ENCODE data around the gene NAXD. TPM values are rescaled to one million over a fixed set of nuclear protein-coding genes. Genes with fewer than 3 reads are reported as not detected.

Gene NAXD
- total RNA-seq, 1 donor from 2014 or later: 25.8 TPM

DNA sequence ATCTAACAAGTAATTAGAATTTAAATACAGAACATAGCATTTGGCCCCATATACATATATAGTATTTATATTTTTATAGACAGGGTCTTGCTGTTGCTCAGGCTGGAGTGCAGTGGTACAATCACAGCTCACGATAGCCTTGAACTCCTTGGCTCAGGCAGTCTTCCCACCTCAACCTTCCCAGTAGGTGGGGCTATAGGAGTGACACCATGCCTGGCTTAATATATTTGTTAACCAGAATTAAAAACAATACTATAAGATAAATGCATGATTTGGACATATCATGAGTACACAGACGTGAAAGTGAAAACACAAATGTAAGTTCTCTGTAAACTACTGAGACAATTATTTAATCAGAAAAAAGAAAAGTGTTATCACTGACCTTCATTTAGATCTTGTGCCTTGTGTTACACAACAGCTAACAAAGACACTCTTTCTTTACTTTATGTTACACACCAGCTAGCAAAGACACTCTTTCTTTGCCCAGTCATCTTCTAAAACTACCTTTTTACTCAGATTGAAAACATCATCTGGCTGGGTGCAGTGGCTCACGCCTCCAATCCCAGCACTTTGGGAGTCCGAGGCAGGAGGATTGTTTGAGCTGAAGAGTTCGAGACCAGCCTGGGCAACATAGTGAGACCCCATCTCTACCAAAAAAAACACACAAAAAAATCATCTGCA lies 68.0 kb downstream of the NAXD start:
- Histone ChIP-seq H4K20me1 (ENCODE audit: insufficient read depth, low read length) (peaks cover 10% of the 10 kb centered on the region), H3K4me3 (ENCODE audit: insufficient read depth, low read depth, low read length) (no peak overlapping the region), H2AFZ (ENCODE audit: low read depth, low read length) (no peak overlapping the region), H3K9ac (ENCODE audit: low read length) (no peak overlapping the region), H3K27ac (ENCODE audit: low read depth, low read length) (no peak overlapping the region), H3K27me3 (ENCODE audit: insufficient read depth, low read length) (no peaks in the 10 kb centered on the region), H3K4me1 (ENCODE audit: insufficient read depth, low read length) (peaks cover 3% of the 10 kb centered on the region), H3K36me3 (ENCODE audit: insufficient read depth, low read length) (peaks cover 12% of the 10 kb centered on the region), H3K79me2 (ENCODE audit: insufficient read depth, low read length) (no peaks in the 10 kb centered on the region), H3K9me3 (ENCODE audit: insufficient read depth, low read depth, low read length) (no peaks in the 10 kb centered on the region), H3K4me2 (ENCODE audit: low read length) (no peak overlapping the region)
- FAIRE-seq (no peak), DNase-seq (ENCODE audit: low read depth) (no peak)
- Mint-ChIP-seq H3K4me3 (ENCODE audit: unreplicated experiment) (no peak overlapping the region), H3K9me3 (ENCODE audit: unreplicated experiment) (peaks cover 3% of the 10 kb centered on the region), H3K4me1 (ENCODE audit: low read depth, unreplicated experiment) (peaks cover 6% of the 10 kb centered on the region), H3K36me3 (ENCODE audit: low read depth, unreplicated experiment) (peaks cover 19% of the 10 kb centered on the region), H3K27ac (ENCODE audit: unreplicated experiment) (no peak overlapping the region), H3K27me3 (ENCODE audit: low read depth, unreplicated experiment) (no peaks in the 10 kb centered on the region)
- TF ChIP-seq, protein P1, sequence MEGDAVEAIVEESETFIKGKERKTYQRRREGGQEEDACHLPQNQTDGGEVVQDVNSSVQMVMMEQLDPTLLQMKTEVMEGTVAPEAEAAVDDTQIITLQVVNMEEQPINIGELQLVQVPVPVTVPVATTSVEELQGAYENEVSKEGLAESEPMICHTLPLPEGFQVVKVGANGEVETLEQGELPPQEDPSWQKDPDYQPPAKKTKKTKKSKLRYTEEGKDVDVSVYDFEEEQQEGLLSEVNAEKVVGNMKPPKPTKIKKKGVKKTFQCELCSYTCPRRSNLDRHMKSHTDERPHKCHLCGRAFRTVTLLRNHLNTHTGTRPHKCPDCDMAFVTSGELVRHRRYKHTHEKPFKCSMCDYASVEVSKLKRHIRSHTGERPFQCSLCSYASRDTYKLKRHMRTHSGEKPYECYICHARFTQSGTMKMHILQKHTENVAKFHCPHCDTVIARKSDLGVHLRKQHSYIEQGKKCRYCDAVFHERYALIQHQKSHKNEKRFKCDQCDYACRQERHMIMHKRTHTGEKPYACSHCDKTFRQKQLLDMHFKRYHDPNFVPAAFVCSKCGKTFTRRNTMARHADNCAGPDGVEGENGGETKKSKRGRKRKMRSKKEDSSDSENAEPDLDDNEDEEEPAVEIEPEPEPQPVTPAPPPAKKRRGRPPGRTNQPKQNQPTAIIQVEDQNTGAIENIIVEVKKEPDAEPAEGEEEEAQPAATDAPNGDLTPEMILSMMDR (IDR thresholded peaks at IDR 0.05; ENCODE audit: insufficient read depth, low read depth, low read length): peak; percentile 67
- no peak for TF ChIP-seq EZH2 (IDR thresholded peaks at IDR 0.05; ENCODE audit: insufficient read depth, low read length)

DNA sequence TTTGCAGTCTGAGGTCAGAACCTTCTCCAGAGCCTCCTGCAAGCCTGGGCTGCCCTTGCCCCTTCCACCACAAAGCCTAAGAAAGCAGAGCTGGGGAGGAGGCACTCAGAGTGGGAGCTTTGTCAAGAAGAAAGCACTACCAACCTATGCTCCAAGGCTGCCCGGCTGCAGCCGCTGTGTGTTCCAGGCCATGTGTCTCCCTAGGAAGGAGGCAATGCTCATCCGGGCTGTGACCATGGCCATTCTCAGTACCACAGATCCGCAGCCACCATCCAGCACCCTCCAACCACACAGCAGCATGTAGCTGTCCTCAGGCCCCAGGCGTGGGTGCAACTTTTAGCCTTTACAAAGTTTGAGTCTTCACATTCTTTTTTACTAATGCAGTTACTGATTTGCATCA lies 68.6 kb downstream of the NAXD start:
- peaks cover 3% of the 10 kb centered on the region for H3K4me1 ChIP-seq (ENCODE audit: insufficient read depth, low read length)
- peaks cover 12% of the 10 kb centered on the region for H3K36me3 ChIP-seq (ENCODE audit: insufficient read depth, low read length)
- H3K4me3 ChIP-seq (ENCODE audit: insufficient read depth, low read depth, low read length): no peak overlapping the region
- no peak overlapping the region for H3K4me2 ChIP-seq (ENCODE audit: low read length)
- peaks cover 6% of the 10 kb centered on the region for H3K4me1 Mint-ChIP-seq (ENCODE audit: low read depth, unreplicated experiment)
- no peak overlapping the region for H3K27ac Mint-ChIP-seq (ENCODE audit: unreplicated experiment)
- no peaks in the 10 kb centered on the region for H3K79me2 ChIP-seq (ENCODE audit: insufficient read depth, low read length)
- TF ChIP-seq, protein P1 (IDR thresholded peaks at IDR 0.05; ENCODE audit: insufficient read depth, low read depth, low read length): no peak
- TF ChIP-seq EZH2 (IDR thresholded peaks at IDR 0.05; ENCODE audit: insufficient read depth, low read length): no peak
- no peak overlapping the region for H3K9ac ChIP-seq (ENCODE audit: low read length)
- H3K9me3 Mint-ChIP-seq (ENCODE audit: unreplicated experiment): peaks cover 3% of the 10 kb centered on the region
- FAIRE-seq (no peak), DNase-seq (ENCODE audit: low read depth) (no peak)
- H3K9me3 ChIP-seq (ENCODE audit: insufficient read depth, low read depth, low read length): no peaks in the 10 kb centered on the region
- no peak overlapping the region for H3K27ac ChIP-seq (ENCODE audit: low read depth, low read length)
- H2AFZ ChIP-seq (ENCODE audit: low read depth, low read length): no peak overlapping the region
- peaks cover 10% of the 10 kb centered on the region for H4K20me1 ChIP-seq (ENCODE audit: insufficient read depth, low read length)
- H3K36me3 Mint-ChIP-seq (ENCODE audit: low read depth, unreplicated experiment): peaks cover 13% of the 10 kb centered on the region
- no peaks in the 10 kb centered on the region for H3K27me3 Mint-ChIP-seq (ENCODE audit: low read depth, unreplicated experiment)
- no peaks in the 10 kb centered on the region for H3K27me3 ChIP-seq (ENCODE audit: insufficient read depth, low read length)
- no peak overlapping the region for H3K4me3 Mint-ChIP-seq (ENCODE audit: unreplicated experiment)

DNA sequence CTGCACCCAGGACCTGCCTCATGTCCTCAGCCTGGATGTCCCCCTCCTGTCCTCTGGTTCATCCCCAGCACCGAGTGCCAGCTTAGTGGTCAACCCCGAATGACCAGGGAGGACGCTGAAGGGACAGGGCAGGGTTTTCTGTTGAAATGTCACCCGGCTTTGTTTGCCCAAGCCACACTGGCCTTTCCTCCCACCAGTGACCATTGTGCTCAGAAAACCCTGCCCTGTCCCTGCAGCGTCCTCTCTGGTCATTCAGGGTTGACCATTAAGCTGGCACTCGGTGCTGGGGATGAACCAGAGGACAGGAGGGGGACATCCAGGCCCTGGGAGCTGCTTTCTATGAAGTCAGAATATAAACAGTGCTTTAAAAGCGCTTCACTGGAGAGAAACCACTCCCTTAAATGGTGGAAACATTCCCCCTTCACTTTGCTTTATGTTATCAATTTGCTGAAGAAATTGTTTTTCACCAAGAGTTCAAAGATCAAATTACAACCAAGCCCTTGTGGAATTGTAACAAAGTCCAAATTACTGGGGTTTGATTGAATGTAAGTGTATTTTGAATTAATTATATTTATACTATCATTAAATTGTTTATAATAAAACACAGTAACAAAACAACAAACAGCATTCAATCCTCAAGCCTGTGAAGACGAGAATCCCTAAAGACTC lies 69.2 kb downstream of the NAXD start:
- Histone ChIP-seq H3K36me3 (ENCODE audit: insufficient read depth, low read length) (peaks cover 12% of the 10 kb centered on the region), H3K4me3 (ENCODE audit: insufficient read depth, low read depth, low read length) (no peak overlapping the region), H2AFZ (ENCODE audit: low read depth, low read length) (no peak overlapping the region), H3K4me2 (ENCODE audit: low read length) (no peak overlapping the region), H3K9ac (ENCODE audit: low read length) (no peak overlapping the region), H3K9me3 (ENCODE audit: insufficient read depth, low read depth, low read length) (no peaks in the 10 kb centered on the region), H4K20me1 (ENCODE audit: insufficient read depth, low read length) (peaks cover 10% of the 10 kb centered on the region), H3K79me2 (ENCODE audit: insufficient read depth, low read length) (no peaks in the 10 kb centered on the region), H3K4me1 (ENCODE audit: insufficient read depth, low read length) (peaks cover 3% of the 10 kb centered on the region), H3K27ac (ENCODE audit: low read depth, low read length) (no peak overlapping the region), H3K27me3 (ENCODE audit: insufficient read depth, low read length) (no peaks in the 10 kb centered on the region)
- FAIRE-seq (no peak), DNase-seq (ENCODE audit: low read depth) (no peak)
- H3K27ac Mint-ChIP-seq (ENCODE audit: unreplicated experiment): no peak overlapping the region
- H3K4me1 Mint-ChIP-seq (ENCODE audit: low read depth, unreplicated experiment): peaks cover 6% of the 10 kb centered on the region
- TF ChIP-seq, protein P1 (IDR thresholded peaks at IDR 0.05; ENCODE audit: insufficient read depth, low read depth, low read length): no peak
- TF ChIP-seq EZH2 (IDR thresholded peaks at IDR 0.05; ENCODE audit: insufficient read depth, low read length): no peak
- H3K27me3 Mint-ChIP-seq (ENCODE audit: low read depth, unreplicated experiment): no peaks in the 10 kb centered on the region
- peaks cover 3% of the 10 kb centered on the region for H3K9me3 Mint-ChIP-seq (ENCODE audit: unreplicated experiment)
- no peak overlapping the region for H3K4me3 Mint-ChIP-seq (ENCODE audit: unreplicated experiment)
- peaks cover 13% of the 10 kb centered on the region for H3K36me3 Mint-ChIP-seq (ENCODE audit: low read depth, unreplicated experiment)
